ENCODE data around the gene TMPRSS4. TPM values are rescaled to one million over a fixed set of nuclear protein-coding genes. Genes with fewer than 3 reads are reported as not detected.

The TMPRSS4 gene
- total and polyA plus RNA-seq, 2 experiments from 2014 or later = 0.10 to 0.58 TPM

DNA sequence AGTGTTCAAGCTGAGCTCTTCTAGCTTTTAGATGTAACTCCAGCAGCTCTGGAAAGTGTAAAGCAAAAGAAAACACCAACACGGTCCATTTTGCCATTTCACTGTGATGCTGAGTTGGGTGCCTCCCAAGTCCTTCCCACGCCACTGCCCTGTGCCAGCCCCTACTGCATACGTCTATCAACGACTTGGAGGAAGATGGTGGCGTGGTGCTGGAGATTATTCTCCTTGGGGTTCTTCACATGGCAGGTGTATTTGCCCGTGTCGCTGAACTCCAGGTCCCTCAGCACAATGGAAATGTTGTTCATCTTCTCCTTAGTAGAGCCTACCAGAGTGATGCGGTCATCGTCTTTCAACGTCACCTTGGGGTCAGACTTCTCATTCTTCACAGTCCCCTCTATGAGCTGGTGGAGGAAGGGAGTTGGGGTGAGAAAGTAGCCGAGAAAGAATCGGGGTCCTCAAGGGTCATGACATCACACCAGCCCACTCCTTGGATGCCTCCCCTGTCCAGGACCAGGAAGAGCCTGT, 66.8 kb downstream of the TMPRSS4 start:
- Mint-ChIP-seq H3K4me3 (no peak overlapping the region), H3K27ac (no peak overlapping the region), H3K36me3 (ENCODE audit: low read depth) (no peaks in the 10 kb centered on the region), H3K9me3 (no peaks in the 10 kb centered on the region), H3K4me1 (peaks cover 29% of the 10 kb centered on the region), H3K27me3 (ENCODE audit: insufficient read depth, low read depth, poor library complexity) (peaks cover 34% of the 10 kb centered on the region)
- Histone ChIP-seq H4K20me1 (replicated peaks; ENCODE audit: insufficient read depth) (0 out of 2 replicates have a peak, but pooled peaks cover 3% of the 10 kb centered on the region), H3K27ac (ENCODE audit: low read depth) (no peak overlapping the region), H3K79me2 (replicated peaks; ENCODE audit: insufficient read depth) (no peaks in the 10 kb centered on the region), H3K4me2 (no peak overlapping the region), H3K9me2 (ENCODE audit: insufficient read depth) (no peaks in the 10 kb centered on the region), H3K4me1 (ENCODE audit: insufficient read depth) (peaks cover 21% of the 10 kb centered on the region; the same call in 1 of the 2 replicates), H3K4me3 (no peak overlapping the region), H3K27me3 (ENCODE audit: insufficient read depth) (peaks cover 56% of the 10 kb centered on the region), H3F3A (replicated peaks; ENCODE audit: low read depth) (no peaks in the 10 kb centered on the region), H3K36me3 (ENCODE audit: insufficient read depth) (no peaks in the 10 kb centered on the region), H2AFZ (no peak overlapping the region)
- no peak for TF ChIP-seq ZNF114 (CRISPR knock-in tag; IDR thresholded peaks at IDR 0.05)
- no peak for TF ChIP-seq EZH2phosphoT487 (IDR thresholded peaks at IDR 0.05; ENCODE audit: unreplicated experiment)
- no peak for TF ChIP-seq REST (IDR thresholded peaks at IDR 0.05; ENCODE audit: unreplicated experiment)
- no peak for TF ChIP-seq ETS1 (IDR thresholded peaks at IDR 0.05)
- no peak for TF ChIP-seq STAT1 (IDR thresholded peaks at IDR 0.05; ENCODE audit: unreplicated experiment)
- no peak for TF ChIP-seq EZH2 (IDR thresholded peaks at IDR 0.05; ENCODE audit: low read depth, unreplicated experiment)
- DNase-seq (ENCODE audit: low spot score) (no peak), ATAC-seq (no peak)

- no peaks in the 10 kb centered on the region for H3K36me3 ChIP-seq (ENCODE audit: insufficient read depth)
- H3K4me2 ChIP-seq = no peak overlapping the region
- ATAC-seq = no peak
- no peak overlapping the region for H2AFZ ChIP-seq
- H3K36me3 Mint-ChIP-seq (ENCODE audit: low read depth) = no peaks in the 10 kb centered on the region
- no peak overlapping the region for H3K4me3 ChIP-seq
- H3K9me2 ChIP-seq (ENCODE audit: insufficient read depth) = no peaks in the 10 kb centered on the region
- H3F3A ChIP-seq (replicated peaks; ENCODE audit: low read depth) = no peaks in the 10 kb centered on the region
- peak overlapping the region; percentile 0; the same call in 1 of the 3 replicates for H3K4me3 Mint-ChIP-seq
- no peak for DNase-seq (ENCODE audit: low spot score)
- no peak overlapping the region for H3K27ac ChIP-seq (ENCODE audit: low read depth)
- H3K4me1 Mint-ChIP-seq = peaks cover 31% of the 10 kb centered on the region
- H3K27me3 ChIP-seq (ENCODE audit: insufficient read depth) = peaks cover 65% of the 10 kb centered on the region
- no peak overlapping the region for H3K27ac Mint-ChIP-seq
- H4K20me1 ChIP-seq (replicated peaks; ENCODE audit: insufficient read depth) = 0 out of 2 replicates have a peak, but pooled peaks cover 3% of the 10 kb centered on the region
- no peaks in the 10 kb centered on the region for H3K79me2 ChIP-seq (replicated peaks; ENCODE audit: insufficient read depth)
- peaks cover 28% of the 10 kb centered on the region; the same call in 1 of the 2 replicates for H3K4me1 ChIP-seq (ENCODE audit: insufficient read depth)
- H3K27me3 Mint-ChIP-seq (ENCODE audit: insufficient read depth, low read depth, poor library complexity) = peaks cover 30% of the 10 kb centered on the region
- no peaks in the 10 kb centered on the region for H3K9me3 Mint-ChIP-seq
- TF ChIP-seq ZNF114 (CRISPR knock-in tag; IDR thresholded peaks at IDR 0.05) (no peak), NANOG (IDR thresholded peaks at IDR 0.05; ENCODE audit: borderline replicate concordance) (no peak)
- TF ChIP-seq, protein P1, sequence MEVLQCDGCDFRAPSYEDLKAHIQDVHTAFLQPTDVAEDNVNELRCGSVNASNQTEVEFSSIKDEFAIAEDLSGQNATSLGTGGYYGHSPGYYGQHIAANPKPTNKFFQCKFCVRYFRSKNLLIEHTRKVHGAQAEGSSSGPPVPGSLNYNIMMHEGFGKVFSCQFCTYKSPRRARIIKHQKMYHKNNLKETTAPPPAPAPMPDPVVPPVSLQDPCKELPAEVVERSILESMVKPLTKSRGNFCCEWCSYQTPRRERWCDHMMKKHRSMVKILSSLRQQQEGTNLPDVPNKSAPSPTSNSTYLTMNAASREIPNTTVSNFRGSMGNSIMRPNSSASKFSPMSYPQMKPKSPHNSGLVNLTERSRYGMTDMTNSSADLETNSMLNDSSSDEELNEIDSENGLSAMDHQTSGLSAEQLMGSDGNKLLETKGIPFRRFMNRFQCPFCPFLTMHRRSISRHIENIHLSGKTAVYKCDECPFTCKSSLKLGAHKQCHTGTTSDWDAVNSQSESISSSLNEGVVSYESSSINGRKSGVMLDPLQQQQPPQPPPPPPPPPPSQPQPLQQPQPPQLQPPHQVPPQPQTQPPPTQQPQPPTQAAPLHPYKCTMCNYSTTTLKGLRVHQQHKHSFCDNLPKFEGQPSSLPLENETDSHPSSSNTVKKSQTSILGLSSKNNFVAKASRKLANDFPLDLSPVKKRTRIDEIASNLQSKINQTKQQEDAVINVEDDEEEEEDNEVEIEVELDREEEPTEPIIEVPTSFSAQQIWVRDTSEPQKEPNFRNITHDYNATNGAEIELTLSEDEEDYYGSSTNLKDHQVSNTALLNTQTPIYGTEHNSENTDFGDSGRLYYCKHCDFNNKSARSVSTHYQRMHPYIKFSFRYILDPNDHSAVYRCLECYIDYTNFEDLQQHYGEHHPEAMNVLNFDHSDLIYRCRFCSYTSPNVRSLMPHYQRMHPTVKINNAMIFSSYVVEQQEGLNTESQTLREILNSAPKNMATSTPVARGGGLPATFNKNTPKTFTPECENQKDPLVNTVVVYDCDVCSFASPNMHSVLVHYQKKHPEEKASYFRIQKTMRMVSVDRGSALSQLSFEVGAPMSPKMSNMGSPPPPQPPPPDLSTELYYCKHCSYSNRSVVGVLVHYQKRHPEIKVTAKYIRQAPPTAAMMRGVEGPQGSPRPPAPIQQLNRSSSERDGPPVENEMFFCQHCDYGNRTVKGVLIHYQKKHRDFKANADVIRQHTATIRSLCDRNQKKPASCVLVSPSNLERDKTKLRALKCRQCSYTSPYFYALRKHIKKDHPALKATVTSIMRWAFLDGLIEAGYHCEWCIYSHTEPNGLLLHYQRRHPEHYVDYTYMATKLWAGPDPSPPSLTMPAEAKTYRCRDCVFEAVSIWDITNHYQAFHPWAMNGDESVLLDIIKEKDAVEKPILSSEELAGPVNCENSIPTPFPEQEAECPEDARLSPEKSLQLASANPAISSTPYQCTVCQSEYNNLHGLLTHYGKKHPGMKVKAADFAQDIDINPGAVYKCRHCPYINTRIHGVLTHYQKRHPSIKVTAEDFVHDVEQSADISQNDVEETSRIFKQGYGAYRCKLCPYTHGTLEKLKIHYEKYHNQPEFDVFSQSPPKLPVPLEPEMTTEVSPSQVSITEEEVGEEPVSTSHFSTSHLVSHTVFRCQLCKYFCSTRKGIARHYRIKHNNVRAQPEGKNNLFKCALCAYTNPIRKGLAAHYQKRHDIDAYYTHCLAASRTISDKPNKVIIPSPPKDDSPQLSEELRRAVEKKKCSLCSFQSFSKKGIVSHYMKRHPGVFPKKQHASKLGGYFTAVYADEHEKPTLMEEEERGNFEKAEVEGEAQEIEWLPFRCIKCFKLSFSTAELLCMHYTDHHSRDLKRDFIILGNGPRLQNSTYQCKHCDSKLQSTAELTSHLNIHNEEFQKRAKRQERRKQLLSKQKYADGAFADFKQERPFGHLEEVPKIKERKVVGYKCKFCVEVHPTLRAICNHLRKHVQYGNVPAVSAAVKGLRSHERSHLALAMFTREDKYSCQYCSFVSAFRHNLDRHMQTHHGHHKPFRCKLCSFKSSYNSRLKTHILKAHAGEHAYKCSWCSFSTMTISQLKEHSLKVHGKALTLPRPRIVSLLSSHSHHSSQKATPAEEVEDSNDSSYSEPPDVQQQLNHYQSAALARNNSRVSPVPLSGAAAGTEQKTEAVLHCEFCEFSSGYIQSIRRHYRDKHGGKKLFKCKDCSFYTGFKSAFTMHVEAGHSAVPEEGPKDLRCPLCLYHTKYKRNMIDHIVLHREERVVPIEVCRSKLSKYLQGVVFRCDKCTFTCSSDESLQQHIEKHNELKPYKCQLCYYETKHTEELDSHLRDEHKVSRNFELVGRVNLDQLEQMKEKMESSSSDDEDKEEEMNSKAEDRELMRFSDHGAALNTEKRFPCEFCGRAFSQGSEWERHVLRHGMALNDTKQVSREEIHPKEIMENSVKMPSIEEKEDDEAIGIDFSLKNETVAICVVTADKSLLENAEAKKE (CRISPR knock-in tag; IDR thresholded peaks at IDR 0.05) = no peak
Measured at GRCh38 chr11:118144301-118145268, 67.7 kb downstream of the TMPRSS4 start.
